Right renal pelvis (tissue), 4 donors: ENCODE measurements around the gene C5orf34. TPM values are rescaled to one million over a fixed set of nuclear protein-coding genes. Genes with fewer than 3 reads are reported as not detected.

Source experiments
- DNase-seq, 4 donors: peaks; one replicate each; pipeline ENCODE4 v3.0.0-alpha.2; 2013; ENCODE audit warnings: low read depth in 4 of 4, low spot score in 3 of 4, missing footprints in 1 of 4
- polyA plus RNA-seq, 4 donors: library from polyadenylated mRNA; unstranded; fragments of 120-200 nt; gene quantifications; one replicate each; pipeline ENCODE4 v1.2.1, GENCODE V29; 2013; ENCODE audit not compliant: insufficient read length in 4 of 4

Gene C5orf34
- polyA plus RNA-seq, 4 donors, result 4.5 to 6.1 (median 5.7) TPM

- DNase-seq, result no peak
Measured at GRCh38 chr5:43437062-43437660, 77.8 kb downstream of the C5orf34 start.

Other genes starting within 250 kb of the C5orf34 start
- 100 to 1,000 TPM in 3 of 4 donors, 10 to 100 TPM in 1; 96.0 to 139 (median 119) TPM for gene HMGCS1, start 201.7 kb downstream of the C5orf34 start, polyA plus RNA-seq
- gene CCL28, start 102.8 kb downstream of the C5orf34 start, polyA plus RNA-seq, result 1 to 10 TPM; 2.6 to 4.4 (median 3.1) TPM
- 10 to 100 TPM; 17.0 to 21.1 (median 20.6) TPM for gene TMEM267, start 31.3 kb downstream of the C5orf34 start, polyA plus RNA-seq
- 100 to 1,000 TPM; 156 to 178 (median 172) TPM for gene PAIP1, start 41.9 kb upstream of the C5orf34 start, polyA plus RNA-seq
- 100 to 1,000 TPM in 3 of 4 donors, 10 to 100 TPM in 1; 99.0 to 130 (median 122) TPM for gene NNT, start 88.0 kb upstream of the C5orf34 start, polyA plus RNA-seq